Activated CD4-positive, alpha-beta T cell treated with anti-CD3 and anti-CD28 coated beads for 1 hour (primary cell): ENCODE measurements around the gene FBXO40.

ENCODE experiments used
- DNase-seq: peaks from one replicate; pipeline ENCODE4 v3.0.0-alpha.2; 2020

FBXO40 gene

GRCh38 chr3:121663171-121663847 is 70.1 kb downstream of the FBXO40 start:
- DNase-seq: no peak

- no peak for DNase-seq
Observed at GRCh38 chr3:121665488-121665887, 72.3 kb downstream of the FBXO40 start.

GRCh38 chr3:121667333-121667732 is 74.2 kb downstream of the FBXO40 start:
- DNase-seq: no peak

GRCh38 chr3:121670676-121671075 is 77.5 kb downstream of the FBXO40 start:
- no peak for DNase-seq

GRCh38 chr3:121677141-121677540 is 84.0 kb downstream of the FBXO40 start:
- DNase-seq: no peak
